SK-N-SH treated with all-trans-retinoic acid at 6 μM for 48 hours (cell line): Measurements from ENCODE around the gene ENTPD2.

ENCODE experiments used
- ATAC-seq: fragments of 200-7000 bp; cut with Tn5 transposase; 3 replicates; pipeline ENCODE4 v1.9.1; 2020; ENCODE audit warnings: mild to moderate bottlenecking, moderate library complexity
- ARNTL ChIP-seq: fragments of 450-650 bp; formaldehyde crosslinking; IDR thresholded peaks from 2 replicates; pipeline ENCODE4 v1.5.0; 2020; ENCODE audit warnings: low read depth, mild to moderate bottlenecking, moderate library complexity, borderline replicate concordance
- BACH2 ChIP-seq: fragments of 250-450 bp; sonication (Bioruptor Pico); IDR thresholded peaks from 2 replicates; pipeline ENCODE4 v1.9.0; 2021; ENCODE audit warnings: mild to moderate bottlenecking, borderline replicate concordance
- CREB5 ChIP-seq: fragments of 250-450 bp; sonication (Bioruptor Pico); IDR thresholded peaks from 2 replicates; pipeline ENCODE4 v1.5.1; 2020; ENCODE audit warnings: low read depth, mild to moderate bottlenecking, moderate library complexity
- CSRNP3 ChIP-seq: fragments of 250-450 bp; sonication (Bioruptor Pico); IDR thresholded peaks from 2 replicates; pipeline ENCODE4 v1.5.1; 2021; ENCODE audit warnings: mild to moderate bottlenecking, moderate library complexity
- ESRRG ChIP-seq: fragments of 250-450 bp; sonication (Bioruptor Pico); IDR thresholded peaks from 2 replicates; pipeline ENCODE4 v1.6.1; 2021; ENCODE audit warnings: mild to moderate bottlenecking
- GLIS3 ChIP-seq: fragments of 250-450 bp; sonication (Bioruptor Pico); IDR thresholded peaks from 2 replicates; pipeline ENCODE4 v1.5.0; 2020; ENCODE audit warnings: mild to moderate bottlenecking, moderate library complexity
- ISL1 ChIP-seq: fragments of 250-450 bp; sonication (Bioruptor Pico); IDR thresholded peaks from 2 replicates; pipeline ENCODE4 v2.1.2; 2022; ENCODE audit warnings: mild to moderate bottlenecking, moderate library complexity
- POU6F1 ChIP-seq: fragments of 250-450 bp; sonication (Bioruptor Pico); IDR thresholded peaks from 2 replicates; pipeline ENCODE4 v1.8.0; 2021; ENCODE audit warnings: low read depth, mild to moderate bottlenecking, moderate library complexity, borderline replicate concordance
- PPARA ChIP-seq: fragments of 250-450 bp; sonication (Bioruptor Pico); IDR thresholded peaks from 2 replicates; pipeline ENCODE4 v1.5.0; 2020; ENCODE audit warnings: mild to moderate bottlenecking, borderline replicate concordance
- RARB ChIP-seq: fragments of 250-450 bp; sonication (Bioruptor Pico); IDR thresholded peaks from 2 replicates; pipeline ENCODE4 v1.8.0; 2021; ENCODE audit warnings: mild to moderate bottlenecking, moderate library complexity
- SNAI2 ChIP-seq: fragments of 250-450 bp; sonication (Bioruptor Pico); IDR thresholded peaks from 2 replicates; pipeline ENCODE4 v1.5.0; 2020; ENCODE audit warnings: mild to moderate bottlenecking, moderate library complexity
- TCF4 ChIP-seq: fragments of 250-450 bp; sonication (Bioruptor Pico); IDR thresholded peaks from 2 replicates; pipeline ENCODE4 v1.8.0; 2021; ENCODE audit warnings: mild to moderate bottlenecking, moderate library complexity, borderline replicate concordance
- TOX ChIP-seq: fragments of 250-450 bp; sonication (Bioruptor Pico); IDR thresholded peaks from 2 replicates; pipeline ENCODE4 v1.8.0; 2021; ENCODE audit warnings: mild to moderate bottlenecking, moderate library complexity, borderline replicate concordance
- TSHZ2 ChIP-seq: fragments of 250-450 bp; sonication (Bioruptor Pico); IDR thresholded peaks from 2 replicates; pipeline ENCODE4 v1.5.0; 2020; ENCODE audit warnings: mild to moderate bottlenecking, moderate library complexity
- ZC3H10 ChIP-seq: fragments of 250-450 bp; sonication (Bioruptor Pico); IDR thresholded peaks from 2 replicates; pipeline ENCODE4 v1.5.1; 2021; ENCODE audit warnings: mild to moderate bottlenecking, moderate library complexity
- ZFP3 ChIP-seq: fragments of 250-450 bp; sonication (Bioruptor Pico); IDR thresholded peaks from 2 replicates; pipeline ENCODE4 v1.5.0; 2020; ENCODE audit warnings: mild to moderate bottlenecking, moderate library complexity
- ZFP30 ChIP-seq: fragments of 450-650 bp; formaldehyde crosslinking; IDR thresholded peaks from 2 replicates; pipeline ENCODE4 v1.5.0; 2022; ENCODE audit warnings: mild to moderate bottlenecking, moderate library complexity
- ZNF565 ChIP-seq: fragments of 450-650 bp; formaldehyde crosslinking; conservative IDR thresholded peaks from 2 replicates; pipeline ENCODE4 v1.5.0; 2020; ENCODE audit warnings: low read depth, mild to moderate bottlenecking, moderate library complexity
- ZNF70 ChIP-seq: fragments of 450-650 bp; formaldehyde crosslinking; IDR thresholded peaks from 2 replicates; pipeline ENCODE4 v1.5.0; 2020; ENCODE audit warnings: mild to moderate bottlenecking, moderate library complexity
- ZNF8 ChIP-seq: fragments of 450-650 bp; formaldehyde crosslinking; IDR thresholded peaks from 2 replicates; pipeline ENCODE4 v1.5.0; 2020; ENCODE audit warnings: mild to moderate bottlenecking, moderate library complexity

The ENTPD2 gene

GRCh38 chr9:137042751-137043727 lies 10.8 kb downstream of the ENTPD2 start:
- ATAC-seq, result no peak
- no peak for TF ChIP-seq RARB
- no peak for TF ChIP-seq ZNF8
- no peak for TF ChIP-seq TSHZ2 (CRISPR knock-in tag)
- TF ChIP-seq ISL1 (CRISPR knock-in tag), result no peak
- TF ChIP-seq SNAI2 (CRISPR knock-in tag), result no peak
- TF ChIP-seq ZFP30, result no peak
- TF ChIP-seq ESRRG (CRISPR knock-in tag), result no peak
- no peak for TF ChIP-seq ZNF565 (CRISPR knock-in tag)
- no peak for TF ChIP-seq ZNF70 (CRISPR knock-in tag)
- TF ChIP-seq PPARA (CRISPR knock-in tag), result no peak
- no peak for TF ChIP-seq TOX (CRISPR knock-in tag)
- TF ChIP-seq TCF4 (CRISPR knock-in tag), result no peak
- TF ChIP-seq POU6F1, result no peak
- no peak for TF ChIP-seq GLIS3 (CRISPR knock-in tag)
- no peak for TF ChIP-seq BACH2 (CRISPR knock-in tag)
- TF ChIP-seq CSRNP3 (CRISPR knock-in tag), result no peak

- no peak for ATAC-seq
- TF ChIP-seq SNAI2 (CRISPR knock-in tag) (no peak), RARB (no peak), ZC3H10 (CRISPR knock-in tag) (no peak), ZNF8 (no peak), TSHZ2 (CRISPR knock-in tag) (no peak), PPARA (CRISPR knock-in tag) (no peak), CREB5 (no peak), ESRRG (CRISPR knock-in tag) (no peak), ZNF565 (CRISPR knock-in tag) (no peak)
Observed at GRCh38 chr9:137041124-137041523, 12.7 kb downstream of the ENTPD2 start.

GRCh38 chr9:137040568-137040967 lies 13.3 kb downstream of the ENTPD2 start:
- no peak for ATAC-seq
- no peak for TF ChIP-seq ZFP30
- no peak for TF ChIP-seq PPARA (CRISPR knock-in tag)
- TF ChIP-seq ISL1 (CRISPR knock-in tag), result no peak
- no peak for TF ChIP-seq ZNF565 (CRISPR knock-in tag)
- no peak for TF ChIP-seq ZFP3 (CRISPR knock-in tag)
- no peak for TF ChIP-seq ZNF70 (CRISPR knock-in tag)
- no peak for TF ChIP-seq TCF4 (CRISPR knock-in tag)
- TF ChIP-seq RARB, result no peak
- TF ChIP-seq CREB5, result no peak
- no peak for TF ChIP-seq SNAI2 (CRISPR knock-in tag)
- no peak for TF ChIP-seq GLIS3 (CRISPR knock-in tag)
- no peak for TF ChIP-seq ARNTL (CRISPR knock-in tag)
- TF ChIP-seq TOX (CRISPR knock-in tag), result no peak
